Uterus (tissue), 4 donors: ENCODE measurements around the gene NACC2. TPM values are rescaled to one million over a fixed set of nuclear protein-coding genes. Genes with fewer than 3 reads are reported as not detected.

Experiments
- DNase-seq, 2 donors: peaks; one replicate each; pipeline ENCODE4 v3.0.0-alpha.2; 2019 to 2020
- H3K27ac ChIP-seq, 2 donors: fragments of 200-600 bp; sonication (generic); 1 replicate in 1 of 2; 2 replicates in 1 of 2; pipeline ENCODE4 v1.5.1; 2016 to 2018
- H3K27me3 ChIP-seq, 2 donors: fragments of 200-600 bp; sonication (generic); one replicate each; pipeline ENCODE4 v1.5.1; 2018 to 2019; ENCODE audit warnings: control low read depth in 1 of 2
- H3K36me3 ChIP-seq, 2 donors: fragments of 200-600 bp; sonication (generic); one replicate each; pipeline ENCODE4 v1.5.1; 2019; ENCODE audit warnings: control low read depth in 1 of 2
- H3K4me1 ChIP-seq, 2 donors: fragments of 200-600 bp; sonication (generic); one replicate each; pipeline ENCODE4 v1.5.1; 2018 to 2019; ENCODE audit warnings: control low read depth in 1 of 2
- H3K4me3 ChIP-seq, 2 donors: fragments of 200-600 bp; sonication (generic); 1 replicate in 1 of 2; 2 replicates in 1 of 2; pipeline ENCODE4 v1.5.1; 2018 to 2019; ENCODE audit warnings: mild to moderate bottlenecking in 1 of 2
- H3K9me3 ChIP-seq, 2 donors: fragments of 200-600 bp; sonication (generic); one replicate each; pipeline ENCODE4 v1.5.1; 2019; ENCODE audit warnings: control low read depth in 1 of 2
- POLR2A ChIP-seq, 2 donors: fragments of 450-650 bp; IDR thresholded peaks; one replicate each; pipeline ENCODE4 v1.6.1; 2016; ENCODE audit warnings: antibody characterized with exemption in 2 of 2, mild to moderate bottlenecking in 1 of 2, moderate library complexity in 1 of 2
- intact Hi-C: fragments of 100-400 bp; cut with DNase I; formaldehyde crosslinking; loops from one replicate; pipeline ENCODE4 v1.15.1; 2023; ENCODE audit warnings: low total_unique reads
- total RNA-seq, 4 donors: library from RNA; depleted of rRNA in 3 of 4; stranded (reverse); fragments of >200 nt in 3 of 4; gene quantifications; one replicate each; pipeline versions ENCODE4 v1.1.0 to v1.2.4, GENCODE V29; 2014 to 2023
- TF ChIP-seq, protein P1 (sequence below), 4 experiments: fragments of 200-600 bp in 2 of 4; fragments of 450-650 bp in 2 of 4; sonication (generic) in 2 of 4; IDR thresholded peaks; one replicate each; pipeline ENCODE4 v1.5.1; 2016 to 2019; ENCODE audit warnings: antibody characterized with exemption in 4 of 4, mild to moderate bottlenecking in 2 of 4, moderate library complexity in 1 of 4
- donor health status: DM: yes; HTN: yes; CAD: no.

The NACC2 gene
- total RNA-seq, 4 donors from 2014 or later, result 8.2 to 57.5 (median 19.1) TPM

GRCh38 chr9:136011703-136012496 lies 83.2 kb downstream of the NACC2 start:
- peak overlapping the region in 1 of 2 donors; percentile 2 for H3K4me3 ChIP-seq
- H3K4me1 ChIP-seq, result no peaks in the 10 kb centered on the region

DNA sequence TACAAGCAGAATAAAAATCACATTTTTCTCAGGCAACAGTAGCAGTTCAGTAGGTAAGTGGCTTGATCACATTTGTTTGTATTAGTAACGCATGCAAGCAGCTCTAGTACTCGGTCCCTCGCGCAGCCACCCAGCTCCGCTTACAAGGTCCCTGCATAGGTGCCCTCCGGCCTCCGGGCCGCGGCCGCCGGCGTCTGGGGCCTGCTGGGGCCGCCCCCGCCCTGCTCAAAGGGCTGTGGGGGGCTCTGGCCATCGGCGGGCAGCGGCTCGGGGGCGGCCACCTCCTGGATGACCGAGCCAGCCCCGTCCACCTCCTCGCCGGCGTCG lies 83.8 kb downstream of the NACC2 start:
- Histone ChIP-seq H3K4me3 (no peak overlapping the region), H3K9me3 (no peaks in the 10 kb centered on the region), H3K4me1 (no peaks in the 10 kb centered on the region), H3K27ac (peak overlapping the region; percentile 63 to 65), H3K36me3 (no peaks in the 10 kb centered on the region), H3K27me3 (no peaks in the 10 kb centered on the region)
- intact Hi-C loops, result no loop called here
- no peak for TF ChIP-seq POLR2A (IDR thresholded peaks at IDR 0.05)
- TF ChIP-seq, protein P1, sequence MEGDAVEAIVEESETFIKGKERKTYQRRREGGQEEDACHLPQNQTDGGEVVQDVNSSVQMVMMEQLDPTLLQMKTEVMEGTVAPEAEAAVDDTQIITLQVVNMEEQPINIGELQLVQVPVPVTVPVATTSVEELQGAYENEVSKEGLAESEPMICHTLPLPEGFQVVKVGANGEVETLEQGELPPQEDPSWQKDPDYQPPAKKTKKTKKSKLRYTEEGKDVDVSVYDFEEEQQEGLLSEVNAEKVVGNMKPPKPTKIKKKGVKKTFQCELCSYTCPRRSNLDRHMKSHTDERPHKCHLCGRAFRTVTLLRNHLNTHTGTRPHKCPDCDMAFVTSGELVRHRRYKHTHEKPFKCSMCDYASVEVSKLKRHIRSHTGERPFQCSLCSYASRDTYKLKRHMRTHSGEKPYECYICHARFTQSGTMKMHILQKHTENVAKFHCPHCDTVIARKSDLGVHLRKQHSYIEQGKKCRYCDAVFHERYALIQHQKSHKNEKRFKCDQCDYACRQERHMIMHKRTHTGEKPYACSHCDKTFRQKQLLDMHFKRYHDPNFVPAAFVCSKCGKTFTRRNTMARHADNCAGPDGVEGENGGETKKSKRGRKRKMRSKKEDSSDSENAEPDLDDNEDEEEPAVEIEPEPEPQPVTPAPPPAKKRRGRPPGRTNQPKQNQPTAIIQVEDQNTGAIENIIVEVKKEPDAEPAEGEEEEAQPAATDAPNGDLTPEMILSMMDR (IDR thresholded peaks at IDR 0.05), result no peak
- DNase-seq, result no peak

More at GRCh38 chr9:136011703-136012496, 83.2 kb downstream of the NACC2 start:
- peak; percentile 80 to 83 for DNase-seq
- no peaks in the 10 kb centered on the region for H3K27me3 ChIP-seq
- intact Hi-C loops, result no loop called here
- H3K27ac ChIP-seq, result peak overlapping the region; percentile 63 to 65
- TF ChIP-seq, protein P1 (IDR thresholded peaks at IDR 0.05), result peak in 1 of 4 experiments; percentile 3
- TF ChIP-seq POLR2A (IDR thresholded peaks at IDR 0.05), result no peak
- no peaks in the 10 kb centered on the region for H3K36me3 ChIP-seq
- H3K9me3 ChIP-seq, result no peaks in the 10 kb centered on the region

- Histone ChIP-seq H3K4me1 (no peaks in the 10 kb centered on the region), H3K27ac (peak overlapping the region; percentile 40 to 65), H3K27me3 (no peaks in the 10 kb centered on the region), H3K36me3 (no peaks in the 10 kb centered on the region), H3K4me3 (no peak overlapping the region), H3K9me3 (no peaks in the 10 kb centered on the region)
- TF ChIP-seq, protein P1 (IDR thresholded peaks at IDR 0.05), result no peak
- TF ChIP-seq POLR2A (IDR thresholded peaks at IDR 0.05), result no peak
- peak in 1 of 2 donors; percentile 56 for DNase-seq
- intact Hi-C loops, result no loop called here
Observed at GRCh38 chr9:136010615-136011361, 84.3 kb downstream of the NACC2 start.

DNA sequence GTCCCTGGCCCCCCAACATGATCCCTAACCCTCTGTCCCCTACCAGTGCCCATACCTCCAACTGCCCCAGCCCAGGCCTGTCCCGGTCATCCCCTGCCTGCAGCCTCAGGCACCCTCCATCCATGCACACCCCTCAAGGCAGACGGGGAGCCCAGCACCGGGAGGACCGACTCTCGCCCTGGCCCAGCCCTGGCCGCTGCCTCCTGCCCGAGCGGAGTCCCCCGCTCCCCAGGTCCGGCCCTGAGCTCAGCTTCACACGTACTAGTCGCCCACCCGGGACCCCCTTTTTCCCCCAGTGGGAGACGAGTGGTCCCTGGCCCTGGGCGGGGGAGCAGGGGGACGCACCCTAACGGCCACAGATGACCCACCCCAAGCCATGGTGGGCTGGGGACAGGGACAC lies 84.9 kb downstream of the NACC2 start:
- no peaks in the 10 kb centered on the region for H3K4me1 ChIP-seq
- no peaks in the 10 kb centered on the region for H3K9me3 ChIP-seq
- no peak for TF ChIP-seq POLR2A (IDR thresholded peaks at IDR 0.05)
- TF ChIP-seq, protein P1 (IDR thresholded peaks at IDR 0.05), result no peak
- no peaks in the 10 kb centered on the region for H3K27me3 ChIP-seq
- H3K4me3 ChIP-seq, result no peak overlapping the region
- intact Hi-C loops, result no loop called here
- DNase-seq, result no peak
- peak overlapping the region; percentile 29 to 40 for H3K27ac ChIP-seq
- H3K36me3 ChIP-seq, result no peaks in the 10 kb centered on the region

GRCh38 chr9:136009516-136009915 lies 85.6 kb downstream of the NACC2 start:
- H3K4me1 ChIP-seq, result no peaks in the 10 kb centered on the region
- TF ChIP-seq POLR2A (IDR thresholded peaks at IDR 0.05), result no peak
- TF ChIP-seq, protein P1 (IDR thresholded peaks at IDR 0.05), result no peak
- peak overlapping the region; percentile 20 to 29 for H3K27ac ChIP-seq
- H3K4me3 ChIP-seq, result no peak overlapping the region
- no peaks in the 10 kb centered on the region for H3K36me3 ChIP-seq
- intact Hi-C loops, result no loop called here
- H3K9me3 ChIP-seq, result no peaks in the 10 kb centered on the region
- no peaks in the 10 kb centered on the region for H3K27me3 ChIP-seq
- DNase-seq, result no peak
